Measurements from ENCODE around the gene GAGE10. TPM values are rescaled to one million over a fixed set of nuclear protein-coding genes. Genes with fewer than 3 reads are reported as not detected.

The GAGE10 gene, protein sequence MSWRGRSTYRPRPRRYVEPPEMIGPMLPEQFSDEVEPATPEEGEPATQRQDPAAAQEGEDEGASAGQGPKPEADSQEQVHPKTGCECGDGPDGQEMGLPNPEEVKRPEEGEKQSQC
- total RNA-seq (2021; ENCODE audit: unreplicated experiment) (not detected), Bru-seq, nascent RNA (percentile 12 among the genes with signal in this experiment), BruChase-seq, experiment 1, labeled RNA remaining after a 6-hour chase (percentile 26 among the genes with signal in this experiment), BruChase-seq, experiment 2, labeled RNA remaining after a 2-hour chase (percentile 25 among the genes with signal in this experiment)
- polyA plus RNA-seq (2012) = 0.30 TPM in 1 of 2 replicates, not detected in the other
- long read RNA-seq = 0 reads

DNA sequence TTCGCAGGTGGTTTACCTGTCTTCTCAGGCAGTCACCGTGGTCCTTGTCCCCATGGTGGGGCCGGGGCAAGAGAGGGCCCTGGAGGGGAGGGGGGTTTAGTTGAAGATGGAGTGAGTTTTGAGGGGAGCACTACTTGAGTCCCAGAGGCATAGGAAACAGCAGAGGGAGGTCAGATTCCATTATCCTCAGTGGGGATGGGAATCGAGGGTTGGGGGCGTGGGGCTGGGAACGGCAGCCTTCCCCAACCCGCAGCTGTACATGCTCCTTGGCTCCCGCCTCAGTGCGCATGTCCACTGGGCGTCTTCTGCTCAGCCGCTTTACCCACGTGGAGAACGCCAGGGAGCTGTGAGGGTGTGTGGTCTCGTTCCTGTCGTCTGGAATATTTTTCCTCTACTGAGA lies at the start of gene GAGE10:
GAGE10 (plus strand) TSS at position 301 of the 400 bp plus-strand sequence. CDS start 1,214 bp downstream, outside the sequence.
- intact Hi-C loops (cut with micrococcal nuclease) = no loop called here
- CTCF ChIA-PET = no interaction called here
- TF ChIP-seq TCF7L2 (IDR thresholded peaks at IDR 0.05; ENCODE audit: borderline replicate concordance, extremely low read depth, insufficient read depth, insufficient read length) = no peak
- no peak for TF ChIP-seq CEBPB (IDR thresholded peaks at IDR 0.05; ENCODE audit: low read depth)
- TF ChIP-seq ZNF274 (IDR thresholded peaks at IDR 0.05; ENCODE audit: low read depth, low read length) = no peak
- TF ChIP-seq EGR1 (IDR thresholded peaks at IDR 0.05; ENCODE audit: low read depth) = no peak
- TF ChIP-seq EZH2phosphoT487 (IDR thresholded peaks at IDR 0.05; ENCODE audit: borderline replicate concordance) = no peak
- TF ChIP-seq POLR2AphosphoS5 (IDR thresholded peaks at IDR 0.05; ENCODE audit: low read depth, low read length) = no peak

DNA sequence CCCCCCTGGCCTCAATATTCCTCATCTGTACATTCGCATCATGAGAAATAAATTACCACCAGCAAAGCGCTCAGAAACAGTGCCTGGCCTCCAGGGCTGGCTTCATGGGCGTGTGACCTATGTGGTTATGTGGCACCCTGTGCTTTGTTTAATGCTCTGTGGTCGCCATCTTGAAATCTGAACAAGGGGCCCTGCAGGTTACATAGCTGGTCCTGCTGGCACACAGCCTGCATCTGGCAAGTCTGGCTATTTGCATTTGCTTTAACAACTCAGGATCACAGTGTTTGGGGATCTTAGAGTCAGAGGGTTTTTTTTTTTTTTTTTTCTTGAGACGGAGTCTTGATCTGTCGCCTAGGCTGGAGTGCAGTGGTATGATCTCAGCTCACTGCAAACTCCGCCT lies 48.8 kb upstream of the GAGE10 start:
- Histone ChIP-seq H2AFZ (ENCODE audit: low read depth, low read length, poor library complexity, severe bottlenecking) (no peak overlapping the region), H3K4me3 (replicated peaks in 1 of 2; ENCODE audit: low read depth in 1 of 2, low read length in 2 of 2) (no peak overlapping the region), H3K79me2 (ENCODE audit: insufficient read depth, low read length) (no peaks in the 10 kb centered on the region), H3K9me3 (ENCODE audit: control insufficient read depth in 1 of 2, insufficient read depth in 1 of 2, low read depth in 1 of 2, low read length in 2 of 2) (no peaks in the 10 kb centered on the region), H3K36me3 (ENCODE audit: control insufficient read depth in 1 of 2, insufficient read depth in 2 of 2, low read length in 2 of 2) (no peaks in the 10 kb centered on the region), H3K27me3 (ENCODE audit: insufficient read depth, low read length) (no peaks in the 10 kb centered on the region), H4K20me1 (ENCODE audit: insufficient read depth) (no peaks in the 10 kb centered on the region), H3K9ac (ENCODE audit: low read length) (no peak overlapping the region), H3K27ac (ENCODE audit: low read depth, low read length) (no peak overlapping the region), H3K4me1 (ENCODE audit: control insufficient read depth in 1 of 2, insufficient read depth in 2 of 2, low read length in 2 of 2) (no peaks in the 10 kb centered on the region), H3K4me2 (ENCODE audit: low read length) (no peak overlapping the region), H3K9me2 (ENCODE audit: insufficient read depth) (no peaks in the 10 kb centered on the region)
- BruUV-seq (replicated peaks) = no TSS peak
- ChIA-PET CTCF (no interaction called here), POLR2A (no interaction called here), RAD21 (ENCODE audit: low non-redundant PET in 1 of 2, low total read pairs in 2 of 2, uncharacterized antibody in 2 of 2, unreplicated experiment in 2 of 2) (no interaction called here)
- TF ChIP-seq EZH2 (IDR thresholded peaks at IDR 0.05) (no peak), ZFX (IDR thresholded peaks at IDR 0.05) (no peak), YY1 (IDR thresholded peaks at IDR 0.05; ENCODE audit: extremely low read depth, insufficient replicate concordance, low read depth, low read length) (no peak), EGR1 (IDR thresholded peaks at IDR 0.05; ENCODE audit: low read depth) (no peak), ZNF274 (IDR thresholded peaks at IDR 0.05; ENCODE audit: low read depth, low read length) (no peak), ATF3 (IDR thresholded peaks at IDR 0.05) (no peak), POLR2A (IDR thresholded peaks at IDR 0.05; ENCODE audit: borderline replicate concordance, extremely low read depth, insufficient read depth, insufficient read length) (no peak)
- TF ChIP-seq, protein P1, sequence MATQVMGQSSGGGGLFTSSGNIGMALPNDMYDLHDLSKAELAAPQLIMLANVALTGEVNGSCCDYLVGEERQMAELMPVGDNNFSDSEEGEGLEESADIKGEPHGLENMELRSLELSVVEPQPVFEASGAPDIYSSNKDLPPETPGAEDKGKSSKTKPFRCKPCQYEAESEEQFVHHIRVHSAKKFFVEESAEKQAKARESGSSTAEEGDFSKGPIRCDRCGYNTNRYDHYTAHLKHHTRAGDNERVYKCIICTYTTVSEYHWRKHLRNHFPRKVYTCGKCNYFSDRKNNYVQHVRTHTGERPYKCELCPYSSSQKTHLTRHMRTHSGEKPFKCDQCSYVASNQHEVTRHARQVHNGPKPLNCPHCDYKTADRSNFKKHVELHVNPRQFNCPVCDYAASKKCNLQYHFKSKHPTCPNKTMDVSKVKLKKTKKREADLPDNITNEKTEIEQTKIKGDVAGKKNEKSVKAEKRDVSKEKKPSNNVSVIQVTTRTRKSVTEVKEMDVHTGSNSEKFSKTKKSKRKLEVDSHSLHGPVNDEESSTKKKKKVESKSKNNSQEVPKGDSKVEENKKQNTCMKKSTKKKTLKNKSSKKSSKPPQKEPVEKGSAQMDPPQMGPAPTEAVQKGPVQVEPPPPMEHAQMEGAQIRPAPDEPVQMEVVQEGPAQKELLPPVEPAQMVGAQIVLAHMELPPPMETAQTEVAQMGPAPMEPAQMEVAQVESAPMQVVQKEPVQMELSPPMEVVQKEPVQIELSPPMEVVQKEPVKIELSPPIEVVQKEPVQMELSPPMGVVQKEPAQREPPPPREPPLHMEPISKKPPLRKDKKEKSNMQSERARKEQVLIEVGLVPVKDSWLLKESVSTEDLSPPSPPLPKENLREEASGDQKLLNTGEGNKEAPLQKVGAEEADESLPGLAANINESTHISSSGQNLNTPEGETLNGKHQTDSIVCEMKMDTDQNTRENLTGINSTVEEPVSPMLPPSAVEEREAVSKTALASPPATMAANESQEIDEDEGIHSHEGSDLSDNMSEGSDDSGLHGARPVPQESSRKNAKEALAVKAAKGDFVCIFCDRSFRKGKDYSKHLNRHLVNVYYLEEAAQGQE (IDR thresholded peaks at IDR 0.05; ENCODE audit: low read depth) = no peak
- TF ChIP-seq, protein P2, sequence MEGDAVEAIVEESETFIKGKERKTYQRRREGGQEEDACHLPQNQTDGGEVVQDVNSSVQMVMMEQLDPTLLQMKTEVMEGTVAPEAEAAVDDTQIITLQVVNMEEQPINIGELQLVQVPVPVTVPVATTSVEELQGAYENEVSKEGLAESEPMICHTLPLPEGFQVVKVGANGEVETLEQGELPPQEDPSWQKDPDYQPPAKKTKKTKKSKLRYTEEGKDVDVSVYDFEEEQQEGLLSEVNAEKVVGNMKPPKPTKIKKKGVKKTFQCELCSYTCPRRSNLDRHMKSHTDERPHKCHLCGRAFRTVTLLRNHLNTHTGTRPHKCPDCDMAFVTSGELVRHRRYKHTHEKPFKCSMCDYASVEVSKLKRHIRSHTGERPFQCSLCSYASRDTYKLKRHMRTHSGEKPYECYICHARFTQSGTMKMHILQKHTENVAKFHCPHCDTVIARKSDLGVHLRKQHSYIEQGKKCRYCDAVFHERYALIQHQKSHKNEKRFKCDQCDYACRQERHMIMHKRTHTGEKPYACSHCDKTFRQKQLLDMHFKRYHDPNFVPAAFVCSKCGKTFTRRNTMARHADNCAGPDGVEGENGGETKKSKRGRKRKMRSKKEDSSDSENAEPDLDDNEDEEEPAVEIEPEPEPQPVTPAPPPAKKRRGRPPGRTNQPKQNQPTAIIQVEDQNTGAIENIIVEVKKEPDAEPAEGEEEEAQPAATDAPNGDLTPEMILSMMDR (IDR thresholded peaks at IDR 0.05 in 2 of 3, conservative IDR thresholded peaks at IDR 0.05 in 1 of 3; ENCODE audit: borderline replicate concordance in 1 of 3, insufficient read depth in 1 of 3, low read depth in 2 of 3, low read length in 2 of 3) = no peak
- DNase-seq (ENCODE audit: low read depth, low spot score) (no peak), ATAC-seq (no peak)
- intact Hi-C loops (cut with micrococcal nuclease) = no loop called here

More for the DNA sequence above, at the start of gene GAGE10:
- Histone ChIP-seq H3K4me2 (ENCODE audit: low read length) (no peak within 1 kb of the TSS), H3K4me1 (ENCODE audit: control insufficient read depth in 1 of 2, insufficient read depth in 2 of 2, low read length in 2 of 2) (no peaks in the 10 kb centered on the region), H2AFZ (ENCODE audit: low read depth, low read length, poor library complexity, severe bottlenecking) (no peak within 1 kb of the TSS), H3K27ac (ENCODE audit: low read depth, low read length) (no peak within 1 kb of the TSS), H3K9ac (ENCODE audit: low read length) (no peak within 1 kb of the TSS), H3K9me2 (ENCODE audit: insufficient read depth) (no peaks in the 10 kb centered on the region), H3K27me3 (ENCODE audit: insufficient read depth, low read length) (0 out of 2 replicates have a peak, but pooled peaks cover 3% of the 10 kb centered on the region), H3K36me3 (ENCODE audit: control insufficient read depth in 1 of 2, insufficient read depth in 2 of 2, low read length in 2 of 2) (no peaks in the 10 kb centered on the region), H3K4me3 (replicated peaks in 1 of 2; ENCODE audit: low read depth in 1 of 2, low read length in 2 of 2) (no peak within 1 kb of the TSS), H4K20me1 (ENCODE audit: insufficient read depth) (no peaks in the 10 kb centered on the region), H3K79me2 (ENCODE audit: insufficient read depth, low read length) (no peaks in the 10 kb centered on the region), H3K9me3 (ENCODE audit: control insufficient read depth in 1 of 2, insufficient read depth in 1 of 2, low read depth in 1 of 2, low read length in 2 of 2) (no peaks in the 10 kb centered on the region)
- ATAC-seq (no peak), DNase-seq (ENCODE audit: low read depth, low spot score) (no peak)
- ChIA-PET RAD21 (ENCODE audit: low non-redundant PET in 1 of 2, low total read pairs in 2 of 2, uncharacterized antibody in 2 of 2, unreplicated experiment in 2 of 2) (no interaction called here), POLR2A (no interaction called here)
- BruUV-seq (replicated peaks) = no TSS peak
